DND-41 (cell line): ENCODE results near the gene LPCAT1.

Experiments
- ATAC-seq: fragments of 200-7000 bp; cut with Tn5 transposase; 3 replicates; pipeline ENCODE4 v1.9.1; 2021; ENCODE audit warnings: low read depth; ENCODE audit not compliant: insufficient read depth
- DNase-seq: peaks from one replicate; pipeline ENCODE4 v3.0.0-alpha.2; 2020
- H2AFZ ChIP-seq: 2 replicates; pipeline ENCODE4 v1.6.0; 2012; ENCODE audit warnings: low read depth, low read length
- H3K27ac ChIP-seq: 2 replicates; pipeline ENCODE4 v1.5.1; 2012; ENCODE audit warnings: low read length, inconsistent platforms
- H3K27me3 ChIP-seq: fragments of 200-600 bp; sonication (generic); 2 replicates; pipeline ENCODE4 v1.6.0; 2012; ENCODE audit warnings: low read length, mild to moderate bottlenecking, inconsistent platforms; ENCODE audit not compliant: insufficient read depth, poor library complexity
- H3K36me3 ChIP-seq: 2 replicates; pipeline ENCODE4 v1.5.1; 2012; ENCODE audit warnings: low read length, inconsistent platforms; ENCODE audit not compliant: insufficient read depth
- H3K4me1 ChIP-seq: 2 replicates; pipeline ENCODE4 v1.5.1; 2012; ENCODE audit warnings: mild to moderate bottlenecking, low read length; ENCODE audit not compliant: insufficient read depth
- H3K4me2 ChIP-seq: 2 replicates; pipeline ENCODE4 v1.6.0; 2012; ENCODE audit warnings: mild to moderate bottlenecking, moderate library complexity, low read length, inconsistent platforms; ENCODE audit not compliant: insufficient read depth
- H3K4me3 ChIP-seq, 2 experiments: fragments of 200-600 bp in 1 of 2; shearing (Covaris generic) in 1 of 2; 2 replicates each; pipeline ENCODE4 v1.5.1; 2012 to 2016; ENCODE audit warnings: inconsistent platforms in 2 of 2, low read length in 2 of 2, mild to moderate bottlenecking in 2 of 2, low read depth in 1 of 2, moderate library complexity in 1 of 2
- H3K79me2 ChIP-seq: 2 replicates; pipeline ENCODE4 v1.6.0; 2012; ENCODE audit warnings: low read length, inconsistent platforms; ENCODE audit not compliant: insufficient read depth
- H3K9ac ChIP-seq: 2 replicates; pipeline ENCODE4 v1.6.0; 2012; ENCODE audit warnings: low read depth, mild to moderate bottlenecking, inconsistent platforms, low read length, moderate library complexity
- H3K9me3 ChIP-seq: 2 replicates; pipeline ENCODE4 v1.5.1; 2012; ENCODE audit warnings: low read length, moderate library complexity, mild to moderate bottlenecking, inconsistent platforms; ENCODE audit not compliant: insufficient read depth, severe bottlenecking
- H4K20me1 ChIP-seq: 2 replicates; pipeline ENCODE4 v1.6.0; 2012; ENCODE audit warnings: low read length; ENCODE audit not compliant: insufficient read depth
- CTCF ChIP-seq: IDR thresholded peaks from 2 replicates; pipeline ENCODE4 v1.5.1; 2012; ENCODE audit warnings: borderline replicate concordance, low read length, moderate library complexity, mild to moderate bottlenecking; ENCODE audit not compliant: poor library complexity, severe bottlenecking; ENCODE audit errors: extremely low read depth
- EZH2 ChIP-seq: IDR thresholded peaks from 3 replicates; pipeline ENCODE4 v1.6.1; 2012; ENCODE audit warnings: borderline replicate concordance, low read depth, mild to moderate bottlenecking, moderate library complexity, low read length, inconsistent platforms; ENCODE audit not compliant: severe bottlenecking

Gene LPCAT1

GRCh38 chr5:1551426-1552301 lies 27.9 kb upstream of the LPCAT1 start:
- Histone ChIP-seq H2AFZ (no peak overlapping the region), H3K9me3 (no peaks in the 10 kb centered on the region), H3K36me3 (no peaks in the 10 kb centered on the region), H3K9ac (no peak overlapping the region), H3K4me1 (no peaks in the 10 kb centered on the region), H3K27ac (no peak overlapping the region), H4K20me1 (no peaks in the 10 kb centered on the region), H3K27me3 (no peaks in the 10 kb centered on the region), H3K4me2 (no peak overlapping the region), H3K4me3 (no peak overlapping the region), H3K79me2 (no peaks in the 10 kb centered on the region)
- DNase-seq = no peak
- no peak for ATAC-seq
- TF ChIP-seq EZH2 (no peak), CTCF (no peak)

GRCh38 chr5:1550287-1551076 lies 26.7 kb upstream of the LPCAT1 start:
- Histone ChIP-seq H4K20me1 (peaks cover 3% of the 10 kb centered on the region; the same call in 1 of the 2 replicates), H3K36me3 (no peaks in the 10 kb centered on the region), H3K4me3 (no peak overlapping the region), H2AFZ (no peak overlapping the region), H3K79me2 (no peaks in the 10 kb centered on the region), H3K9ac (no peak overlapping the region), H3K4me2 (no peak overlapping the region), H3K9me3 (no peaks in the 10 kb centered on the region), H3K27ac (no peak overlapping the region), H3K27me3 (no peaks in the 10 kb centered on the region), H3K4me1 (no peaks in the 10 kb centered on the region)
- no peak for DNase-seq
- no peak for TF ChIP-seq CTCF
- no peak for TF ChIP-seq EZH2
- no peak for ATAC-seq

GRCh38 chr5:1549475-1550030 lies 25.8 kb upstream of the LPCAT1 start:
- no peak overlapping the region for H2AFZ ChIP-seq
- no peak overlapping the region for H3K4me2 ChIP-seq
- TF ChIP-seq EZH2 = no peak
- TF ChIP-seq CTCF = no peak
- peaks cover 6% of the 10 kb centered on the region; the same call in 1 of the 2 replicates for H4K20me1 ChIP-seq
- no peak overlapping the region for H3K9ac ChIP-seq
- no peak overlapping the region for H3K27ac ChIP-seq
- DNase-seq (no peak), ATAC-seq (no peak)
- H3K27me3 ChIP-seq = no peaks in the 10 kb centered on the region
- no peaks in the 10 kb centered on the region for H3K9me3 ChIP-seq
- H3K36me3 ChIP-seq = no peaks in the 10 kb centered on the region
- no peaks in the 10 kb centered on the region for H3K4me1 ChIP-seq
- no peaks in the 10 kb centered on the region for H3K79me2 ChIP-seq
- no peak overlapping the region for H3K4me3 ChIP-seq
